ENCODE measurements around the gene CREBBP. TPM values are rescaled to one million over a fixed set of nuclear protein-coding genes. Genes with fewer than 3 reads are reported as not detected.

The CREBBP gene
- polyA plus RNA-seq, 4 donors, result 57.7 to 98.5 (median 78.3) TPM

- no peak for DNase-seq (ENCODE audit: low read depth in 4 of 4, low spot score in 2 of 4)
These were observed 1.0 kb upstream of the CREBBP start for GRCh38 chr16:3881499-3881990.

- no peak for DNase-seq (ENCODE audit: low read depth in 4 of 4, low spot score in 2 of 4)
These were observed 487 bp downstream of the CREBBP start for GRCh38 chr16:3879887-3880564.

GRCh38 chr16:3879258-3879886, 1.1 kb downstream of the CREBBP start:
- DNase-seq (ENCODE audit: low read depth in 4 of 4, low spot score in 2 of 4), result no peak

DNA sequence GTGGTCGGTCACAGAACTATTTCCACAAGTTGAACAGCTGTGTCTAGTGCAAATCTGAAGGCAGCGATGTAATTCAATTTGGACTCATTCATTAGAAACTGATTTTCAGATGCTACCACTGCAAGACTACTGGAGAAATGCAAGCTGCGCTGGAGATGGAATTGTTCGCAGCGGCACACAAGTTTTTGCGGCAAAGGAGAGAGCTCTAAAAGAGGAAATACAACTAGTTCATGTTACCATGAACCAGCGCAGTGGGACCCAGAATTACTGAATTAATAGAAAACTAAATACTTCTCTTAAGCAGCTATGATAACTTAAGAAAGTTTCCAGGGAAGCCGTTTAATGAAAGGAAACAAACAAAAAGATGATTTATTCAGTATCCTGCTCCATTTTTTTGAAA, 1.9 kb downstream of the CREBBP start:
- no peak for DNase-seq (ENCODE audit: low read depth in 4 of 4, low spot score in 2 of 4)

DNA sequence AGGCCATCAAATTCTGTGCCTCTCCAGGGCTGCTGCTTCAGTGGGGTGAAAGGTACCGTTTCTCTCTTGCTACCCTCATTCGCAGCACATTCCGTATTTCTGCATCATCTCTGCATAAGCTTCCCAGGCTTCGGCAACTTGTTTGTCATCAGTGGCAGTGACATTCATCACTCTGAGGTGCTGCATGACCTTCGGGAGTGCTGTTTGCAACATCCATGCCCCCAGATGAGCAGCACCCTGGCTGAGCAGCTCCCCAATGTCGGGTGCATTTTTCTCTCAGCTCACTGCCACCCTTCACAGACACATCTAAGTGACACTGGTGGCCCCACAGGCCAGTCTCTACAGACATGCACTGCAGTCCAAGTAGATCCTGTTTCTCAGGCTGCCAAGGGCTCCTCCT, 3.8 kb downstream of the CREBBP start:
- no peak for DNase-seq (ENCODE audit: low read depth in 4 of 4, low spot score in 2 of 4)

DNA sequence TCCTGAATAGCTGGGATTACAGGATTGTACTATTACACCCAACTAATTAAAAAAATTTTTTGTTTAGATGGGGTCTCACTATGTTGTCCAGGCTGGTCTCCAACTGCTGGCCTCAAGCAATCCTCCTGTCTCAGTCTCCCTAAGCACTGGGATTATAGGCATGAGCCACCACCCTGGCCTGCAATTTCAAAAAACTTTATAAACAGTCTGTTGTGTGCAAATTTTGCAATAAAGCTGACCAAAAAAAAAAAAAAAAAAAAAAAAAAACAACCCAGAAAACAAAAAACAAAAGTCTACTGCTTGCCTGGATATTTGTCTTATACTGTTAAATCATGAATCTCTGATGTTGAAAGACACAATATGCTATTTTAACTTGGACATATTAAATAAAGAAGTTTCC, 4.4 kb downstream of the CREBBP start:
- no peak for DNase-seq (ENCODE audit: low read depth in 4 of 4, low spot score in 2 of 4)

- no peak for DNase-seq (ENCODE audit: low read depth in 4 of 4, low spot score in 2 of 4)
These were observed 5.5 kb downstream of the CREBBP start for GRCh38 chr16:3874794-3875692.

GRCh38 chr16:3874242-3874641, 6.3 kb downstream of the CREBBP start:
- no peak for DNase-seq (ENCODE audit: low read depth in 4 of 4, low spot score in 2 of 4)

- no peak for DNase-seq (ENCODE audit: low read depth in 4 of 4, low spot score in 2 of 4)
These were observed 6.9 kb downstream of the CREBBP start for GRCh38 chr16:3873482-3874173.

- DNase-seq (ENCODE audit: low read depth in 4 of 4, low spot score in 2 of 4), result no peak
These were observed 8.2 kb downstream of the CREBBP start for GRCh38 chr16:3872216-3872895.

DNA sequence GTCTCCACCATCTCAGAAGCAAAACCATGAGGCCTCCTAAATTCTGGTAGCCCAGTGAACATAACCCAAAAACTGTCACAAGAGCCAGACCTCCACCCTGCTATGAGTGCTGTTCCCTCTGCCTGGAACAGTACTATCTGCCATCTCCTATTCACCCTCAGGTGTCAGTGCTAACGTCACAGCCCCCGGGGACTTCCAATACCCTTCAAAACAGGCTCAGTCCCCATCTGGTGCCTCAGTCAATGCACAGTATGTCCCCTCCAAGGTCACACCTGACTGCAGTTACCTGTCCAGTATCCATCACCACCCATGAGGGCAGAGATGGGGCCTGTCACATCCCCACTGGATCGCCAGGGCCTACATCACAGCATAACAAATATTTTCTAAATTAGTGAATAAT, 11.5 kb downstream of the CREBBP start:
- no peak for DNase-seq (ENCODE audit: low read depth in 4 of 4, low spot score in 2 of 4)

- no peak for DNase-seq (ENCODE audit: low read depth in 4 of 4, low spot score in 2 of 4)
These were observed 12.0 kb downstream of the CREBBP start for GRCh38 chr16:3868556-3868955.

DNA sequence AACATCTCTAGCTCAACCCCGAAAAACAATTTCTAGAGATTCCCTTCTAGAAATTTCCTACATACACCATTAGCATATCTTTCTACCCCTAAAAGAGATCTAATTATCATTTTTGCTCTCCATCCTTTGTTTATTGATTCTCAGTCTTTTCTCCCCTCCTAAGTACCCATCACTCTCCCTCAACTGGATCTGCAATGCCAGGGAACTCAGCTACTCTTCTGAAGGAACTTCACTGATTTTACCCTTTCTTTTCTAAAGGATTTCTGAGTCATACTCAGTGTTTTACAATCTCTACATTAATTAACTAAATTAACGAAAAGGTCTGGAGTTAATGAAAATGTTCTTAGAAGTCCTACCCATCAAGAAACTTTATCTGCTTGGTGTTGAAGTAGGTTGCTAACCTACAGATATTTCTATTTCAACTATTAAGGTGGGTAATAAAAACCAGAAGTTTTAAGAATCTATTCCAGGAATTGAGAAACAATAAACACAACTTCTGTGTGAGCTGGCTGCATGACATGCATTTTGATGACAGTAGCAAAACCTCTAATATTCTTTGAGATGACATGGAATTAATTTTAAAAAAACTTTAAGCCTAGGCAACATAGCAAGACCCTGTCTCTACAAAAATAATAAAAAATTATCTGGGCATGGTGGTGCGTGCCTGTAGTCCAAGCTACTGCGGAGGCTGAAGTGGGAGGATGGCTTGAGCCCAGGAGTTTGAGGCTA, 13.6 kb downstream of the CREBBP start:
- no peak for DNase-seq (ENCODE audit: low read depth in 4 of 4, low spot score in 2 of 4)

- no peak for DNase-seq (ENCODE audit: low read depth in 4 of 4, low spot score in 2 of 4)
These were observed 15.3 kb downstream of the CREBBP start for GRCh38 chr16:3865241-3865640.

GRCh38 chr16:3864562-3864961, 16.0 kb downstream of the CREBBP start:
- DNase-seq (ENCODE audit: low read depth in 4 of 4, low spot score in 2 of 4), result no peak

DNA sequence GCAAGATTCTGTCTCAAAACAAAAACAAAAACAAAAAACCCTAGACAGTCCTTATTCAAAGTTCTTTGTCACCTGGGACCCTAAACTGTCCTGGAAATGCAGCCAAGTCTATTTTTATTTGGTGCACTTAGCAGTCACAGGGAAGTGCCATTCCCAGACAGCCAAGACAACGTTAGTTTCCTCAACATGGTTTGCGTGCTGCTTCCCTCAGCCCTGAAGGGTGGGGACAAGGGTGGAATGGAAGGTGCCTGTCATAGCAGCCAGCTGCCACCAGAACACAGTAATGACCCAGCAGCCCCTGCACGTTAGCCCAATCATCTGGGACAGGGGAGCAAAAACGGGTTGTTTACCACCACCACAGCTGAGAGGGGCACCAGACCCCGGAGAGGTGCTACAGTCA, 16.9 kb downstream of the CREBBP start:
- no peak for DNase-seq (ENCODE audit: low read depth in 4 of 4, low spot score in 2 of 4)

DNA sequence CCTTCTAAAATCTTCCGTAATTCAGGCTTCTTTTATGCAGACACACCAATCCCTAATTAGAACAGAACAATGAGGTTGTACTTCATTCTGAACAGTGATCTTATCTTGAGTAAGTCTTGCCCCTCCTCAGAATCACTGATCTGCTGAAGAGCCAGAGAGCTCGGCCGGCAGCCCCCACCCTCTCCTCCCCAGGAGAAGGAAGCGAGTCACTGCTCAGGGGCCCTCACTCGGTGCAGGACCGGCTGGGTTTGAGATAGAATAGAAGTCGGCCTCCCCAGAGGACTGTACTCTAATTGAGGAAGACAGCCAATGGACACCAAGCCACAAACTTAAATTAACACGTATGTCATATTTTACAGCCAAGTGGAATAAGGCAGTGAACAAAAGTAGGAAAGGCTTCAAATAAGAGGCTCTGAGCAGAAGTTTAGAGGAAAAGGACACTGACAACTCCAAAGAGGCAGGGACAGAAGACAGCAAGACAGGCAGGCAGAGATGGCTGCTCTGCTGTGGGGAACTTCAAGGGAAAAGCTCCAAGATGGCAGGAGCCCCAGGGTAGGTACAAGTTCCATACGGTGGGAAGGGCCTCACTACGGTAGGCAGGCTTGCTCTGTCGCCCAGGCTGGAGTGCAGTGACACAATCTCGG, 18.6 kb downstream of the CREBBP start:
- no peak for DNase-seq (ENCODE audit: low read depth in 4 of 4, low spot score in 2 of 4)

GRCh38 chr16:3859889-3860288, 20.6 kb downstream of the CREBBP start:
- no peak for DNase-seq (ENCODE audit: low read depth in 4 of 4, low spot score in 2 of 4)

- no peak for DNase-seq (ENCODE audit: low read depth in 4 of 4, low spot score in 2 of 4)
These were observed 21.7 kb downstream of the CREBBP start for GRCh38 chr16:3858801-3859200.
